Activated B cell treated with CpG ODN at 0.5 μM for 24 hours (primary cell): ENCODE results near the gene POU4F3. TPM values are rescaled to one million over a fixed set of nuclear protein-coding genes. Genes with fewer than 3 reads are reported as not detected.

Experiments used
- ATAC-seq: fragments of 200-7000 bp; cut with Tn5 transposase; one replicate; pipeline ENCODE4 v1.10.0; 2021; ENCODE audit warnings: low read depth, mild to moderate bottlenecking, moderate library complexity
- CTCF ChIA-PET: fragments of 350-600 bp; sonication (Branson Sonifier 250); formaldehyde crosslinking; loops from one replicate; lab custom pipeline; 2021; ENCODE audit warnings: antibody characterized with exemption; lab: Charles Lee
- POLR2A ChIA-PET: fragments of 350-600 bp; sonication (Branson Sonifier 250); formaldehyde crosslinking; loops from one replicate; lab custom pipeline; 2021; ENCODE audit warnings: antibody characterized with exemption; lab: Charles Lee
- DNase-seq: peaks from one replicate; pipeline ENCODE4 v3.0.0; 2022
- H3K27ac Mint-ChIP-seq: one replicate; pipeline ENCODE4 v1.8.0; 2020; ENCODE audit warnings: mixed read lengths
- H3K27me3 Mint-ChIP-seq: one replicate; pipeline ENCODE4 v1.8.0; 2021; ENCODE audit warnings: mixed read lengths
- H3K36me3 Mint-ChIP-seq: one replicate; pipeline ENCODE4 v1.8.0; 2021; ENCODE audit warnings: low read depth, mixed read lengths
- H3K4me1 Mint-ChIP-seq: one replicate; pipeline ENCODE4 v1.8.0; 2021; ENCODE audit warnings: mixed read lengths
- H3K4me3 Mint-ChIP-seq: one replicate; pipeline ENCODE4 v1.8.0; 2020; ENCODE audit warnings: mild to moderate bottlenecking, mixed read lengths
- H3K9me3 Mint-ChIP-seq: one replicate; pipeline ENCODE4 v1.8.0; 2020; ENCODE audit warnings: mixed read lengths
- intact Hi-C: fragments of 100-400 bp; cut with micrococcal nuclease; formaldehyde crosslinking; loops from one replicate; pipeline ENCODE4 v1.15.1; 2024
- total RNA-seq: library from RNA; stranded (reverse); gene quantifications from 2 replicates; pipeline ENCODE4 v1.2.3, GENCODE V29; 2022
- TF ChIP-seq, protein P1 (sequence below): fragments of 200-600 bp; IDR thresholded peaks from one replicate; pipeline ENCODE4 v1.8.0; 2022; ENCODE audit warnings: antibody characterized with exemption, mild to moderate bottlenecking

Gene POU4F3
- total RNA-seq, 1 donor from 2014 or later: not detected

DNA sequence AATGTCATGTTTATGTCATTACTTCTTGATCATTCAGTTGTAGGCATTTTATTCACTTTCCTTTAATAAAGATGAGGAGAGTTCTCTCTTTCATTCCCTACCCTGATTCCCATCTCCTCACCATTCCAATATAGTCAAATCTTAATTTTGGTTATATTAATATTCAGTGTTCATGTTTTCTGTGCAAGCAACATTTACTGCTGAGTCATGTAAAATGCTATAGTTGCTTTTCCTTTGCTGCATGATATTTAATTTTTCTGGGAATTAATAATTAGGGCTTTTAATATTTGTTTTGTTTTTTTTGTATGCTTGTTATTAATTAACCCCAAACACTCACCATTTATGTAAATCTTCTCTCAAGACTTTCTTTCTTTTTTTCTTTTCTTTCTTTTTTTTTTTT lies 18.5 kb downstream of the POU4F3 start:
- TF ChIP-seq, protein P1, sequence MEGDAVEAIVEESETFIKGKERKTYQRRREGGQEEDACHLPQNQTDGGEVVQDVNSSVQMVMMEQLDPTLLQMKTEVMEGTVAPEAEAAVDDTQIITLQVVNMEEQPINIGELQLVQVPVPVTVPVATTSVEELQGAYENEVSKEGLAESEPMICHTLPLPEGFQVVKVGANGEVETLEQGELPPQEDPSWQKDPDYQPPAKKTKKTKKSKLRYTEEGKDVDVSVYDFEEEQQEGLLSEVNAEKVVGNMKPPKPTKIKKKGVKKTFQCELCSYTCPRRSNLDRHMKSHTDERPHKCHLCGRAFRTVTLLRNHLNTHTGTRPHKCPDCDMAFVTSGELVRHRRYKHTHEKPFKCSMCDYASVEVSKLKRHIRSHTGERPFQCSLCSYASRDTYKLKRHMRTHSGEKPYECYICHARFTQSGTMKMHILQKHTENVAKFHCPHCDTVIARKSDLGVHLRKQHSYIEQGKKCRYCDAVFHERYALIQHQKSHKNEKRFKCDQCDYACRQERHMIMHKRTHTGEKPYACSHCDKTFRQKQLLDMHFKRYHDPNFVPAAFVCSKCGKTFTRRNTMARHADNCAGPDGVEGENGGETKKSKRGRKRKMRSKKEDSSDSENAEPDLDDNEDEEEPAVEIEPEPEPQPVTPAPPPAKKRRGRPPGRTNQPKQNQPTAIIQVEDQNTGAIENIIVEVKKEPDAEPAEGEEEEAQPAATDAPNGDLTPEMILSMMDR: no peak
- DNase-seq (no peak), ATAC-seq (no peak)
- Mint-ChIP-seq H3K4me3 (no peak overlapping the region), H3K36me3 (no peaks in the 10 kb centered on the region), H3K9me3 (no peaks in the 10 kb centered on the region), H3K4me1 (no peaks in the 10 kb centered on the region), H3K27me3 (peaks cover 12% of the 10 kb centered on the region), H3K27ac (no peak overlapping the region)
- ChIA-PET CTCF (no interaction called here), POLR2A (no interaction called here)
- intact Hi-C loops: no loop called here

DNA sequence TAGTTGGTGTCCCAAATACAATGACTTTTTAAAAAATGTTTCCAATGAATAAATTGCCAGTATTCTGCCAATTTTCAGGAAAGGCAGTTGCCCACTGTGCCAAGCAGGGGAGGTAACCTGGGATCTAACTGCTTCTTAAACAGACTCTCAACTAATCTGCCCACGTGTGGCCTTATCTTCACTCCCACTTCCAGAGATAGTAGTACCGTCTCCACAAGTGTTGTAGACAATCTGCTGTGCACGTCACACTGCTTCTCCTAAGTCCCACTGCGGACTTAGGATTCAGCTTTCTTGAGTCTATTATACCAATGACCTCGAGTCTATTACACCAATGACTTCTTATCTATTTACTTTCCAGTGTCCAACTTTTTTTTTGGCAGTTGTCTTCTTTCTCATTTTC lies 21.2 kb downstream of the POU4F3 start:
- no peak for DNase-seq
- Mint-ChIP-seq H3K4me3 (no peak overlapping the region), H3K9me3 (no peaks in the 10 kb centered on the region), H3K27ac (no peak overlapping the region), H3K4me1 (no peaks in the 10 kb centered on the region), H3K36me3 (no peaks in the 10 kb centered on the region), H3K27me3 (peaks cover 14% of the 10 kb centered on the region)
- intact Hi-C loops: no loop called here
- CTCF ChIA-PET: no interaction called here
- TF ChIP-seq, protein P1: no peak
- POLR2A ChIA-PET: no interaction called here
- ATAC-seq: no peak

DNA sequence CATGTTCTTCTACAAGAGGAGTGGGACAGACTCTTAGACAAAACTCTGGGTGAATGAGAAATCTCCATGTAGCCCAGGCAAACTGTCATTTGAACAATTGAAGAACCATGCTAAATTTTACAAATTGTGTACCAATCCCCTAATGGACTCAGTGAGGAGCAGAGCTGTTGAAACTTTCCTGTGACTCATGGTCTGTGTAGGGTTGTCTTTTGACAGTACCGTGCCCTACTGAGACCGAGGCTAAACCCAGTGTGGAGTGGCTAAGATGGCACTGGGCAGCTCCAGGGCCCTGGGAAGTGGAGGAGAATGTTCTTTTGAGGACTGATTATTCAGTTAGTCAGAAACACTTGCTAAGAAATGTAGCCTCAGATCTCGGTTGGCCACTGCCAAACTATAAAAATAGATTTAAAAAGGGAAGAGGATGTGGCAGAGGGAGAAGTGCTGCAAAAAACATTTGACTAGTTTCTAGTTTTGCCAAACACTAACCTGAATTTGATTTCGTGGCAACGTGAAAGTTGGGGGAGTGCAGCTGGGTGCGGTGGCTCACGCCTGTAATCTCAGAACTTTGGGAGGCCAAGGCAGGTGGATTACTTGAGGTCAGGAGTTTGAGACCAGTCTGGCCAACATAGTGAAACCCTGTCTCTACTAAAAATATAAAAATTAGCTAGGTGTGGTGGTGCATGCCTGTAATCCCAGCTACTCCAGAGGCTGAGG lies 24.7 kb downstream of the POU4F3 start:
- Mint-ChIP-seq H3K36me3 (no peaks in the 10 kb centered on the region), H3K27ac (no peak overlapping the region), H3K4me3 (no peak overlapping the region), H3K9me3 (no peaks in the 10 kb centered on the region), H3K27me3 (peaks cover 17% of the 10 kb centered on the region), H3K4me1 (no peaks in the 10 kb centered on the region)
- intact Hi-C loops: no loop called here
- ATAC-seq: no peak
- POLR2A ChIA-PET: no interaction called here
- DNase-seq: no peak
- TF ChIP-seq, protein P1: no peak
- CTCF ChIA-PET: no interaction called here

DNA sequence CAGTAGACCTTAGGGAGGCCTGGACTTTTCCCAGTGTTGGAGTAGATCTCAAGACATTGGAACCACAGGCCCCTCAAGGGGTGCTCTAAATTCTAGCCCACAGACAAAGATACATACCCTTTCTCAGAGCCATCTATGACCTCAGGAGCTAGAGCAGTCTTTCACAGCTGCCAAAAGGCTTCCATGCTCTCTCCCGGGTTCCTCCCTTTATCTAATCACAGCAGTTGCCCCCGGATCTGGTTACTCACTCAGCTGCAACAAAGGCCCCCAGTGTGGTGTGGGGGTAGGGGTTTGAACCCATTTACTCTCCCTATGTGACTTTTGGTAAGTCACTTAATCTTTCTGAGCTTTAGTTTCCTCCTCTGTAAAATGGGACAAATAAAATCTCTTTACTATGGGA lies 27.0 kb downstream of the POU4F3 start:
- ChIA-PET CTCF (no interaction called here), POLR2A (no interaction called here)
- no peak overlapping the region for H3K4me3 Mint-ChIP-seq
- H3K27me3 Mint-ChIP-seq: peaks cover 14% of the 10 kb centered on the region
- TF ChIP-seq, protein P1: no peak
- DNase-seq (no peak), ATAC-seq (no peak)
- no peak overlapping the region for H3K27ac Mint-ChIP-seq
- intact Hi-C loops: no loop called here
- H3K4me1 Mint-ChIP-seq: no peaks in the 10 kb centered on the region
- H3K36me3 Mint-ChIP-seq: no peaks in the 10 kb centered on the region
- no peaks in the 10 kb centered on the region for H3K9me3 Mint-ChIP-seq

DNA sequence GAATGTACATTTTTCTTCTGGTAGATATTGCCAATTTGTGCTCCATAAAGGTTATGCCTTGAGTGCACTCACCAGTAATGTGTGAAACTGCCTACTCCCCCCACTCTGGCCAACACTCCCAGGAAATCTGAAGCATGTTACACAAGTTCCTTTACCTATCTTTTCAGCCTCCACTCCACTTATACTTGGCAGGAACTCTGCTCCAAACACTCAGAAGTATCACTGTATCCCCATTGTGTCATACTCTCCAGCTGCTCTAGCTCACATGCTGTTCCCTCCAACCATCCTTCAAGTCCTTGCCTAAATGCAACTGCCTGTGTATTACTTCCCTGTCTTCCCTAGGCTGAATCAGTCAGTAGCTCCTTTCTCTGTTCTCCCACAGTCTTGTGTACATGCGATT lies 28.3 kb downstream of the POU4F3 start:
- intact Hi-C loops: no loop called here
- Mint-ChIP-seq H3K9me3 (no peaks in the 10 kb centered on the region), H3K27ac (no peak overlapping the region), H3K4me1 (no peaks in the 10 kb centered on the region), H3K36me3 (no peaks in the 10 kb centered on the region), H3K27me3 (peaks cover 16% of the 10 kb centered on the region), H3K4me3 (no peak overlapping the region)
- CTCF ChIA-PET: no interaction called here
- POLR2A ChIA-PET: no interaction called here
- TF ChIP-seq, protein P1: no peak
- ATAC-seq: no peak
- no peak for DNase-seq
